Glomerular visceral epithelial cell (primary cell): ENCODE measurements around the gene SYT1.
"Not testable (repeated sequence)": the region's sequence is repeated elsewhere in the genome, so short reads cannot be mapped to it uniquely, and the experiment has no call there.

Experiments used
- DNase-seq: peaks from one replicate; pipeline ENCODE4 v3.0.0-alpha.2; 2016; ENCODE audit errors: extremely low spot score

Gene SYT1

GRCh38 chr12:78864403-78864869 is at the start of gene SYT1:
SYT1 (plus strand) TSS chr12:78864774.
- DNase-seq: peak; percentile 91

- DNase-seq: no peak
Measured at GRCh38 chr12:78818487-78818886, 46.1 kb upstream of the SYT1 start.

DNA sequence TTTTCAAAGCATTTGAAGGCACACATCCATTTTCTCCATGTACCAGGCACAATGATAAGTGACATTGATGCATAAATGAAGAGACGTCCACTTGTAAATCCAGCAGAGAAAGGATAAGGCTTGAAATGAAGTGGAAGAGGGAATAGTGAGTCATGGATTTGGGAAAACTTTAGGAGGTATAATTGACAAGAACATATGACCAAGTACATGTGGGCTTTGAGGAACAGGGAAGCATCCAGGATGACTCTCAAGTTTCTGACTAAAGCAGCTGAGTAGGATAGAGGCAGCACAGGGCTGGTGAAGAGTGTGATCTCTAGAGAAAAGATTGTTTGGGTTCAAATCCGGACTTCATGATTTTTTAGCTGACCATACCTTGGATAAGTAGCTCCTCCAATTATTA is 43.6 kb upstream of the SYT1 start:
- DNase-seq: no peak

DNA sequence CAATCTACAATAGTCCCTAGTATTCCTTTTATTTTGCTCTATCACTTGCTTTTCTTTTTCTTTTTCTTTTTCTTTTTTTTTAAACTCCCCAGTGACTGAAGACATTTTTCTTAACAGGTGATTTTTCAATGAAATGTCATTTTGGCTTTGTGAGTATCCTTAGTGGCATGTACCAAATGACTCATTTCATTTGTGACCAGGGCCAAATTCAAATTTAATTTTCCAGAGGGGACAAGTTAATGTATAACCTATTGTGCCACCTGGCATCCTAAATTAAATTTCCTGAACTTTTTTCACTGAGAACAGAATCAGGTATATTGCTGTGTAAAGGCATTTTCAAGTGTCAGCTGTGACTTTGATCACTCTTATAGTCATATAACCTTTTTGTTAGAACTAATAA is 39.7 kb upstream of the SYT1 start:
- no peak for DNase-seq

GRCh38 chr12:78829690-78830089 is 34.9 kb upstream of the SYT1 start:
- no peak for DNase-seq

DNA sequence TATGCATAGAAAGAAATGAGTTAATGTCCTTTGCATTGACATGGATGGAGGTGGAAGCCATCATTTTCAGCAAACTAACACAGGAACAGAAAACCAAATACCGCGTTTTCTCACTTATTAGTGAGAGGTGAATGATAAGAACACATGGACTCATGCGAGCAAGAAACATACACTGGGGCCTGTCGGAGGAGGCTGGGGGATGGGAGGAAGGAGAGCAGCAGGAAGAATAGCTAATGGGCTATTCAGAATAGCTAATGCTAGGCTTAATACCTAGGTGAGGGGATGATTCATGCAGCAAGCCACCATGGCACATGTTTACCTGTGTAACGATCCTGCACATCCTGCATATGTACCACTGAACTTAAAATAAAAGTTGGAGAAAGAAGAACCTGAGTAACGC is 29.1 kb upstream of the SYT1 start:
- no peak for DNase-seq

GRCh38 chr12:78840518-78841019 is 24.0 kb upstream of the SYT1 start:
- DNase-seq: not testable (repeated sequence)

DNA sequence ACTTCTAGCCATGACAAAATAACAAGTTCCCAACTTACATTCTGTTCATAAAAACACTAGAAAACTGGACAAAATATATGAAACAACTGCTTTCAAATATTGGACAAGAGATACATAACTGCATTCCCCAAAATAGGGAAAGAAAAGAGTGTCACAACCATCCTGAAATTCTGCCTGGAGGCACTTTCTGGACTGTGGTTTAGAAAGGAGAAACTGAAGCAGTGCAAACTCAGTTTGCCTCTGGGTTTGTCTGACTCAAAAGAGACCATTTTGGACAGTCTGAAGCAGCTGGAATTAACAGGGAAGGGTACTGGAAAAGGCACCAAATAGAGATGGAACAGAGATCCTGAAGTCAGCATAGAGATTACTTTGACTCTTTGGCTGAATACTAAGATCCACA is 11.3 kb upstream of the SYT1 start:
- no peak for DNase-seq

GRCh38 chr12:78863482-78864402 is 832 bp upstream of the SYT1 start:
- DNase-seq: peak; percentile 68

DNA sequence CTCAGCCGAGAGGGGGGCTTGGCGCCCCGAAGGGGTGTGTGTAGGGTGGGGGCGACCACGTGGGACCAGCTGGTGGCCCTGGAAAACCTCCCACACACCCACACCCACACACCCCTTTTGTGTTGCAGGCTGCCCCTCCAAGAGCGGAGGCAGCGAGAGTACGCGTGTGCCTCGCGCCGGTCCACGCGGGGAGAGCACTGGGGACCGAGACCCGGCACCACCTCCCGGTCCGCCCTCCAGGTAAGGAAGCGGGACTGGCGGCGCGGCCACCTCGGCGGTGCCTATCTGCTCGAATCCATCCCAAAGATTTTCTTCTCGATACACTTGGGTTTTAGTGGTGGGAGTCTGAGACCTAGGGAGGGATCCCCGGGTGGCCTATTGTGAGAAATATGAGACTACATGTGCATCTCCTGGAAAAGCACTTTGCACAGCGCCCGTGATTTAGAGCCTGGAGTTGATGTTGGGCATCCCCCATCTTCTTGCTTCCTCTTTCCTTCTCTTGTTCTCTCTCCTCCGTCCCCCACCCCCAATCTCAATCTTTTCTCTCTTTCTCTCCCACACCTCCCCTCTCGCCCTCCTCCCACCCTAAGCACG is 393 bp downstream of the SYT1 start:
- DNase-seq: no peak

GRCh38 chr12:78865516-78865915 is 942 bp downstream of the SYT1 start:
- DNase-seq: no peak

- no peak for DNase-seq
Measured at GRCh38 chr12:78866518-78866917, 1.9 kb downstream of the SYT1 start.

GRCh38 chr12:78870539-78870938 is 6.0 kb downstream of the SYT1 start:
- DNase-seq: no peak

- no peak for DNase-seq
Measured at GRCh38 chr12:78871566-78871965, 7.0 kb downstream of the SYT1 start.

- no peak for DNase-seq
Measured at GRCh38 chr12:78878459-78878858, 13.9 kb downstream of the SYT1 start.

- DNase-seq: no peak
Measured at GRCh38 chr12:78878866-78879265, 14.3 kb downstream of the SYT1 start.

- DNase-seq: no peak
Measured at GRCh38 chr12:78880078-78880477, 15.5 kb downstream of the SYT1 start.

GRCh38 chr12:78881685-78882084 is 17.1 kb downstream of the SYT1 start:
- DNase-seq: no peak

- DNase-seq: no peak
Measured at GRCh38 chr12:78885466-78885865, 20.9 kb downstream of the SYT1 start.

GRCh38 chr12:78886719-78887407 is 22.3 kb downstream of the SYT1 start:
- peak; percentile 46 for DNase-seq

GRCh38 chr12:78887444-78887843 is 22.9 kb downstream of the SYT1 start:
- no peak for DNase-seq

- DNase-seq: peak; percentile 41
Measured at GRCh38 chr12:78888568-78888967, 24.0 kb downstream of the SYT1 start.
